Pons (tissue), 1 donor: Measurements from ENCODE around the gene FOXO3.
"Not testable (repeated sequence)": the region's sequence is repeated elsewhere in the genome, so short reads cannot be mapped to it uniquely, and the experiment has no call there.

Experiments used
- DNase-seq: peaks from one replicate; pipeline ENCODE4 v3.0.0-alpha.2; 2016; ENCODE audit warnings: low spot score

Gene FOXO3

GRCh38 chr6:108661982-108662381 lies 101.3 kb downstream of the FOXO3 start:
- DNase-seq: no peak

DNA sequence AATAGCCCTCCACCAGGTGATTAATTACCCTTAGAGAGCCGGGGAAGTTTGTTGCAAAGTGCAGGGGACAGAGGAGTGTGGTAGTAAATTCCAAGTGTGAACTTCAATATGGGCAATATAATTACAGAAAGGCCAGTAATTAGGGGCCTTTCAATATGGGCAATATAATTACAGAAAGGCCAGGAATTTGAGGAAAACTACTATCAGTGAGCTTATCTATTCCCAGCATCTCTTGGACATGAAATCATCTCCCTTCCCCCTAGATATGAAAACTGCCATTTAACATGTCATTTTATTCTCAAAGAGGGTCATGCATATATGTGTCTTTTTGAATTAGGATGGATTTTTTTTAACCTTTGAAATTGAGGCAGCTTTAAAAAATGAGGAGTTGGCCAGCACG lies 102.0 kb downstream of the FOXO3 start:
- DNase-seq: no peak

- not testable (repeated sequence) for DNase-seq
Observed at GRCh38 chr6:108663494-108664064, 102.9 kb downstream of the FOXO3 start.

GRCh38 chr6:108665495-108666196 lies 104.9 kb downstream of the FOXO3 start:
- DNase-seq: no peak

- DNase-seq: no peak
Observed at GRCh38 chr6:108666656-108667260, 106.0 kb downstream of the FOXO3 start.

GRCh38 chr6:108667993-108668392 lies 107.3 kb downstream of the FOXO3 start:
- peak; percentile 66 for DNase-seq

- DNase-seq: no peak
Observed at GRCh38 chr6:108669673-108670072, 109.0 kb downstream of the FOXO3 start.

DNA sequence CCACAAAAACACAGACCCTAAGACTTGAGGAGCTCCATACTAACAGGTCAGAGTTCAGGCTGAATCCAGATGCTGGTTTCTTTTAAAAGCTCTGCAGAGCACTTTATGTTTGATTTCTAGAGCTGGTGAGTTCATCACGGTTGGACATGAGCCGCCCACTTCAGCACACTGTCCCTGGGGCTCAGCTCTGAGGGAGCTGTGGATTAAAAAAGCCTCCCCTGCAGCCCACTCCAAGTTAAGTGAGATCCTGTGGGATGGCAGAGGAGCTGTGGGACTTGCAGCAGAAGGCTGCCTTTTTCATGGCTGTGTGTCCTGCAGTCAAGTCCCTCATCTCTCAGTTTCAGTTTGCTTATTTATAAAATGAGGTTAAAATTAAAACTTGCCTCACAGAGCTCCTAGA lies 110.5 kb downstream of the FOXO3 start:
- no peak for DNase-seq

- no peak for DNase-seq
Observed at GRCh38 chr6:108671790-108672189, 111.1 kb downstream of the FOXO3 start.

DNA sequence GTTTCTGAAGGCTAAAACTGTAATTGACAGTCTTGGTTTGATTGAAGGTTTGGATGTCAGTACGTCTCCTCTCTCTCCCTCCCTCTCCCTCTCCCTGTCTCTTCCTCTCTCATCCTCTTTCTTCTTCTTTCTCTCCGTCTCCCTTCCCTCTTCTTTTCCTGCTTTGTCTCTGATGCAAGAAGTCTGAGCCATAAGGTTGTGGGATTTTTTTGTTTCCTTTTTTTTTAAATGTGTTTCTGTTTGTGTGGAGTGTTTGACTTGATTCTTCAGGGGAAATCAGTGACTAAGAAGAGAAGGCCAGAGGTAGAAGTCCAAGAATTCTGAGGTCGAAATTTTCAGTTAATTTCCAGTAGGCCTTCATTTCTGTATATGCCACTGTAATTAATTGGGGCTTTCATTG lies 111.9 kb downstream of the FOXO3 start:
- DNase-seq: no peak

DNA sequence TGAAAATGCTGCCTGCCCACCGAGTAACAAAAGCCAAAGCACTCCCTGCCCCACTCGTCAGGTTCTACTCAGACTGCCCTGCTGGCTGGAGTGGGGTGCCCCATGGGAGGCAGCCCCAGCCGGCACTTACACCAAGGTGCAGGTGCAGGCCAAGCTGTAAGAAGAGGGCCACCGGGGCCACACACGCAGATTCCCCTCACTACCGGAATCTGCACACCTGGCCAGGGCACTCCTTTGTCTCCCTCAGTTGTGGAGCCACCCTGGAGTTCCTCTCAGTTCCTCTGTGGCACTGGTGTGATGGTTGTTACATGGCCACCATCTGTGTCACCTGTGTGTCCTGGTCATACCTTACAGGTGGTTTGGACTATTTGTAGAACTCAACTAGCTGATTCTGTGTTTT lies 112.4 kb downstream of the FOXO3 start:
- DNase-seq: no peak

GRCh38 chr6:108673602-108674001 lies 112.9 kb downstream of the FOXO3 start:
- no peak for DNase-seq

DNA sequence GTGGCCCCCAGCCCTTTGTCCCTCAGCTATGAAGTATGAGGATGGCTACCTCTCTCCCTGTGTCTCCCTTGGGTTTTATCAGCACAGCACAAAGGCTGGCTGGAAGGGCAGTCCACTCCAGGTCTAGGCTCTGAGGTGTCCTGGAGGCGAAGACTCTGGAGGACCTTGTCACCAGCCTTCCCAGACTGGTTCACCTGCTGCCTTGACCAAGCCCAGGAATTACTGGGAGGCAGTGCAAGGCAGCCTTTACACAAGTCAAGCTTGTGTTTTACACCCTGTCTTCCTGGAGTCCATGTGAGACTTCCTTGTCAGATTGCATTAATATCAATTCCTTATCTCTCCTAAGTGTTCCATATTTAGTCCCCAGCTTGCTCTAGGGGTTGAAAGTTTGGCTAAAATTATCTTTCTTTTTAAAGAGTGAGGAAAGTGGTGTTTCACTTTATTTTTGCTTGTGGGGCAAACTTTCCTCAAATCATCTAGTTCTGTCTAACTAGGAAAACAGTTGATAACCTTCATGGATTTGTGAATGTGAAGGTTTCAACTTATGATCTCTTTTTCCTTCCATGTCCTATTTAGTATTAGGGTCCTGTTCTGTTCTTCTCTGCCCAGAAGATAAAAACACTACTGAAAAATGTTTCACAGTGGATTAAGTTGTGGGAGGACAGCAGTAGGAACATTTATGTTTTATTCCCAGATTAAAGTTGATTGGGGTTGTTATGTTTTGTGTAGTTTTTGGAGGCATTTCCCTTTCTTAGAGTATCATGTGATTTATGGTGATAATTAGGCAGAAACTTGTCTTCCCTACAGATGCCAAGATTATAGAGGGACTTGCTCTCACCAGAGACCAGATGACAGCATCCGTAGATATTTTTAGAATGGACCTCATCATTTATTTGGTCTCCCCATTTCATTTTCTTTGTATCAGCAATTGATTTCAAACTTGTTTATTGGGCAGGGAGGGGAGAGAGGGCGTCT lies 114.8 kb downstream of the FOXO3 start:
- DNase-seq: no peak

GRCh38 chr6:108676555-108676954 lies 115.8 kb downstream of the FOXO3 start:
- DNase-seq: no peak

DNA sequence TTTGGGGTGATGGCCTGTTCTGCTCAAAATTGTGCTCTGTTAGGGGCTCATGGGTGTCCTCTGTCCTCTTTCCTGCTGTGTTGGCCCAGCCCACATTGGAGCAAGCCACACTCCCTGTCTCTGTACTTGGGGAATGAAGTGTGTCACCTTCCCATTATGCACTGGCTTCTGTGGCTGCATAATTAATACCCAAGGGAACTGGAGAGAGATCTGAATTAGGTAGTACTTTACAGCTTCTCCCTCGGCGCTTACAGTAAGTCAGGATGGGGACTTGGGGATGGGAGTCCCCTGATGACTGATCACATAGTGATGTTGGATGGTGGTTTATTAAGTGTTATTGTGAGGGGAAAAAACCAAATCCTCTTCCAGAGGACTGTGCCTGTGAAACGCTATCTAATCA lies 116.6 kb downstream of the FOXO3 start:
- no peak for DNase-seq

GRCh38 chr6:108677894-108678293 lies 117.2 kb downstream of the FOXO3 start:
- DNase-seq: no peak

- not testable (repeated sequence) for DNase-seq
Observed at GRCh38 chr6:108680314-108680713, 119.6 kb downstream of the FOXO3 start.

DNA sequence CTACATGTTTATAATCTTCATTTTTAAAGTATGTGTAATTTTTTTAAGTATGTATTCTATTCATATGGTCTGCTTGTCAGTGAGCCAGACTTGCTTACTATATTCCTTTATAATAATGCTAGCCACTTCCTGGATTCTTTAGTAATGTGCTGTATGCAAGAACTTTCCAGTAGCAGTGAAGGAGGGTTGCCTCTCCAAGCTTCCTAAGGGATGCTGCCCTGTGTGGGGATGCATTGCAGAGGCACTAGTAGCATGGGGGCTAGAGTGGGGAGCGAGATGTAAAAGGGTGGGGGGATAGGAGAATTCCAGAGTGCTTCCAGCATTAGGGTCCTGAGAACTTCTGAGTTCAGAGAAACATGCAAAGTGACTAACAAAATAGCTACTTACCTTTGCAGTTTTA lies 121.0 kb downstream of the FOXO3 start:
- not testable (repeated sequence) for DNase-seq

GRCh38 chr6:108682383-108683119 lies 121.8 kb downstream of the FOXO3 start:
- DNase-seq: not testable (repeated sequence)

DNA sequence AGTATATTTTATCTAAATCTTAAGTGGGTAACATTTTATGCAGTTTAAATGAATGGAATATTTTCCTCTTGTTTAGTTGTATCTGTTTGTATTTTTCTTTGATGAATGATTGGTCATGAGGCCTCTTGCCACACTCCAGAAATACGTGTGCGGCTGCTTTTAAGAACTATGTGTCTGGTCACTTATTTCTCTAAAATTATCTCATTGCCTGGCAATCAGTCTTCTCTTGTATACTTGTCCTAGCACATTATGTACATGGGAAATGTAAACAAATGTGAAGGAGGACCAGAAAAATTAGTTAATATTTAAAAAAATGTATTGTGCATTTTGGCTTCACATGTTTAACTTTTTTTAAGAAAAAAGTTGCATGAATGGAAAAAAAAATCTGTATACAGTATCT lies 123.3 kb downstream of the FOXO3 start:
- DNase-seq: not testable (repeated sequence)

DNA sequence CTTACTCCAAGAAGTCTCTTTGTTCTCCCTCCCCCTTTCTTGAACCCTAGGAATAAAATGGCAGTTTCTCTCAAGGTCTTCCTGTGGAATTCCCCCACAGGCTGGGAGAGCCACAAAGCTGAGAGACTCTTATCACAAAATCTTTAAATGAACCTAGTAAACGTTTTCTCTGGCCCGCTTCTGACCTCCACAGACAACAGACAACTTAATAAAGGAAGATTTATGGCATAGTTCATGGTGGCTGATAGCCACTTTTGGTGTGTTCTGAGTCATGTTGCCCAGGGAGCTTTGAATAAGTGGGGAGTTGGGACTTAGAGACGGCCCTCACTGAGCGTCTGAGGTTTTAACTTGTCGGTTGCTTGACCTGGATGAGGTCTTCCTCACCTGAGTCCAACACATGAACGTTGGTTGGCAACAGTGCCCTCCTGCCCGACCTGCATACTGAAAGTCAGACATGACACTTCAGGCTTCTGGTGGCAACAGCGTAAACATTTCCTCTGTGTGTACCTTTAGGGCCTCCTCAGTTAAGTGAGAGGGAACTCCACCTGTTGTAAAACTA lies 124.1 kb downstream of the FOXO3 start:
- no peak for DNase-seq
